Stimulated activated naive CD4-positive, alpha-beta T cell (primary cell): ENCODE data around the gene FNDC3B.

ENCODE experiments used
- DNase-seq, 6 experiments: peaks; one replicate each; lab custom pipeline; 2025; lab: John Stamatoyannopoulos, UW

Gene FNDC3B

GRCh38 chr3:172286548-172287148 is 247.3 kb downstream of the FNDC3B start:
- no peak for DNase-seq

- DNase-seq, result no peak
These were observed 248.6 kb downstream of the FNDC3B start for GRCh38 chr3:172287937-172288477.

GRCh38 chr3:172288651-172289050 is 249.3 kb downstream of the FNDC3B start:
- DNase-seq, result no peak

- DNase-seq, result no peak
These were observed 250.2 kb downstream of the FNDC3B start for GRCh38 chr3:172289583-172289982.

- DNase-seq, result no peak
These were observed 251.1 kb downstream of the FNDC3B start for GRCh38 chr3:172290457-172290856.

GRCh38 chr3:172291650-172292049 is 252.3 kb downstream of the FNDC3B start:
- DNase-seq, result no peak

- no peak for DNase-seq
These were observed 253.0 kb downstream of the FNDC3B start for GRCh38 chr3:172292422-172292821.

GRCh38 chr3:172293093-172293492 is 253.7 kb downstream of the FNDC3B start:
- DNase-seq, result no peak

GRCh38 chr3:172294223-172294806 is 254.9 kb downstream of the FNDC3B start:
- no peak for DNase-seq

- no peak for DNase-seq
These were observed 257.0 kb downstream of the FNDC3B start for GRCh38 chr3:172296248-172296974.

GRCh38 chr3:172296975-172297332 is 257.6 kb downstream of the FNDC3B start:
- no peak for DNase-seq

- DNase-seq, result no peak
These were observed 258.9 kb downstream of the FNDC3B start for GRCh38 chr3:172298247-172298646.

- no peak for DNase-seq
These were observed 260.8 kb downstream of the FNDC3B start for GRCh38 chr3:172300187-172300586.

- no peak for DNase-seq
These were observed 261.5 kb downstream of the FNDC3B start for GRCh38 chr3:172300862-172301261.

GRCh38 chr3:172302203-172302602 is 262.8 kb downstream of the FNDC3B start:
- DNase-seq, result no peak

- DNase-seq, result no peak
These were observed 263.8 kb downstream of the FNDC3B start for GRCh38 chr3:172303181-172303580.

GRCh38 chr3:172303941-172304558 is 264.7 kb downstream of the FNDC3B start:
- no peak for DNase-seq

- DNase-seq, result no peak
These were observed 266.2 kb downstream of the FNDC3B start for GRCh38 chr3:172305552-172305951.

- DNase-seq, result no peak
These were observed 266.6 kb downstream of the FNDC3B start for GRCh38 chr3:172305974-172306373.

GRCh38 chr3:172307141-172307560 is 267.8 kb downstream of the FNDC3B start:
- no peak for DNase-seq

- no peak for DNase-seq
These were observed 269.7 kb downstream of the FNDC3B start for GRCh38 chr3:172309059-172309458.

- DNase-seq, result no peak
These were observed 270.5 kb downstream of the FNDC3B start for GRCh38 chr3:172309741-172310427.
